8988T (cell line): Measurements from ENCODE around the gene STATH.
"Not testable (repeated sequence)": the region's sequence is repeated elsewhere in the genome, so short reads cannot be mapped to it uniquely, and the experiment has no call there.

ENCODE experiments used
- DNase-seq: peaks from one replicate; pipeline ENCODE4 v3.0.0; 2011

The STATH gene, protein sequence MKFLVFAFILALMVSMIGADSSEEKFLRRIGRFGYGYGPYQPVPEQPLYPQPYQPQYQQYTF

DNA sequence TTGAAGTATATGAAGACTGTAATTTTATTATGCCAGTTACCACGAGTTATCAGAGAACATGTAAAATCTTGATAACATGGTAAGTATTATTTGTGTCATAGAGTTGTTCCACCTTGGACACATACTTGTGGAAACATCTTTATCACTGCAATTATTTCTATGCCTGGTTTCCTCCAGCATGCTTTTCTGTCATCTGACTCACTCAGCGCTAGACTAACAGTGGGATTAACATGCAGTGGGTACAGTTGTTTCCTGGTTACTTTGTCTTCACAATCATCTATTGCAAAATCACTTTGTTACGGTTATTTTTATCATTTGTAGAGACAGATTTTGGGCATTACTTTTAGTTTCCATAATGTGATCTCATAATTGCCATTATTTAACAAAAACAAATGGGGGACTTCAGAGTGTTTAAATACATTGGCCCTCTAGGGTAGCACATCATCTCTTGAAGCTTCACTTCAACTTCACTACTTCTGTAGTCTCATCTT, at the start of gene STATH:
STATH (plus strand) TSS at position 441 of the 491 bp plus-strand sequence. CDS start 2,472 bp downstream, outside the sequence.
- DNase-seq: no peak

DNA sequence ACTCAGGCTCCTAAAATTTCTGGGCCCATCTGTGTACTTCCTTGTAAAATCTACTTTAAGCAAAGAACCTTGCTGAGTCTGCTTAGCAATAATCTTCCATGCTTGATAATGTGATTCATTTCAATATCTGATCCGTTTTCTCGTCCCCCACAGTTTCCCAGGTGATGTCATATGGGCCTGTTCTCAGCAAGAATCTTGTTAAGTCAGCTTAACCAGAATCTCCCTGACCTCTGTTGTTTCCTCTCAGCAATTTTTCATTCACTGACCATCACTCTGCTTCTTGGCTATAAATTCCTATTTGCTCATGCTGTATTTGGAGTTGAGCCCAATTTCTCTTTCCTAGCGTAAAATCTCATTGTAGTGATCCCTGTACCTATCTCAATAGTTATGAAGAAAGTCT, 44.2 kb upstream of the STATH start:
- DNase-seq: no peak

DNA sequence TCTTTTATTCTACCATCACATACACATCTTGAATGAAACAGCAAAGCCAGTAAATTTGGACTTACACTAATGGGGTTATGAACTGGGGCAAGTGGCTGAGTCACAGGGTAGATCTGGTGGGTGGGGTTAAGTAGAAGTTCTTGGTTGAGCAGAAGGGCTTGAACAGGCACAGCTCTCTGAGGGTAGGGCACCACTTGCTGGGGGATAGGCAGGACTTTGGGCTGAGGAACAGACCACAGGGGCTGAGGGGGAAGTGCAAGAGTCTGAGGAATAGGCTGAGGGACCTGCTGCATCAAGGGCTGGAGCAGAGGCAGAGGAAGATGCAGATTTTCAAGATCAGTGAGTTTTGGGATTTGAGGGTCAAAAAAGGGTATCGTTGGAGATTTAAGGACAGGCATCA, 38.6 kb upstream of the STATH start:
- no peak for DNase-seq

DNA sequence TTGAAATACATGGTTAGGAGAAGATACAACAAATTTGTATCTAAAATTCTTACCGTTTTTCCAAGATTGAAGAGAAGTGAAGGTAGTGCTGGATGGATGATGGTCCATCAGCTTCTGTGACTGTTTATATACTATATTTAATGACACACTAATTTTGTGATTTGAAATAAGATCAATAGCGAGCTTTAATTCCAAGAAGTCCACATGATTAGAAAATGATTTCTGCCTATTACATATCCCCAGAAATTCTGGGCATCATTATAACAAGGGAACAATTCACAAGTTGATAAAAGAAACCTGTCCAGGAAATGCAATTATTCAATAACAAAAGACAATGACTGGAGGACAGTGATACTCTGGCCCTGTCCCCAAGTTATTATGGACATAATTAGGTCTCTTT, 30.1 kb upstream of the STATH start, which contains the start of gene CSN2:
CSN2 (minus strand) TSS at position 101 of the 400 bp plus-strand sequence. CDS start 4,733 bp downstream, outside the sequence.
- no peak for DNase-seq

DNA sequence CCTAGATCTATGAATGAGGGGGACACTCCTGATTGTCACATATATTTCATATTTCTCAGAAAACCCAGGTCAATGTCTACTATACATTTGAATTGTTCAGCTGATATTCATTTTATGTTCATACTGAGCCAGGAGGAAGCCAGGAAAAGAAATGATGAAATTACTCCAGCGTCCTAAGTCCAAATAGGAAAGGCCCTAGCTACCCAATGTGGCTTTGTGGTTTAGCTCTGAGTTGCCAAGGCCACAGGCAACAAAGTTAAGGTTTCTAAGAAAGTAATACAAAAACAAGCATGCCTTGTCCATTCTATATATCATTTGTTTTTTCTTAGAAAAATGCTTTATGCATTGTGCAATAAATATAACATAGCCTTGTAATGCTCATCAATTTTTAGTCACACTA, 25.7 kb upstream of the STATH start:
- no peak for DNase-seq

DNA sequence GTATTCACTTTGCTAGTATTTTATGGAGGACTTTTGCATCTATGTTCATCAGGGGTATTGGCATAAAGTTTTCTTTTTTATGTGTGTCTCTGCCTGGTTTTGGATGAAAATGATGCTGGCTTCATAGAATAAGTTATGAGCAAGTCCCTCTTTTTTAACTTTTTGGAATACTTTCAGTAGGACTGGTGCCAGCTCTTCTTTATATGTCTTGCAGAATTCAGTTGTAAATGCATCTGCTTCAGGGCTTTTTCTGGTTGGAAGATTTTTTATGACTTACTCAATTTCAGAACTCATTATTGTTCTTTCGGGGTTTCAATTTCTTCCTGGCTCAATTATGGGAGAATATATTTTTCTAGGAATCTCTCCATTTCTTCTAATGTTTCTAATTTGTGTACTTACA, 21.1 kb upstream of the STATH start:
- no peak for DNase-seq

DNA sequence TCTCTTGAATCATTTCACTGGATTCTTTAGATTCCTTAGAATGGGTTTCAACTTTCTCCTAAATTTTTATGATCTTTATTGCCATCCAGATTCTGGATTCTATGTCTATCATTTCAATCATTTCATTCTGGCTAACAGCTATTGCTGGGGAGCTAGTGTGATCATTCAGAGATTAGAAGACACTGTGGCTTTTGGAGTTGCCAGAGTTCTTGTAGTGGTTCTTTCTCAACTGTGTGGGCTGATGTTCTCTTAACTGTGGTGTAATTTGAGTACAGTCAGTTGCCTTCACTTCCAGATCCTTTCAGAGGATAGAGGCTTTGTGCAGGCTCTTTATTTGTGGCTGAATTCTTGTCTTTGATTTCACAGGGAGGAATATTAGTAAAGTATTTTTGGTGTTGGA, 18.2 kb upstream of the STATH start:
- no peak for DNase-seq

DNA sequence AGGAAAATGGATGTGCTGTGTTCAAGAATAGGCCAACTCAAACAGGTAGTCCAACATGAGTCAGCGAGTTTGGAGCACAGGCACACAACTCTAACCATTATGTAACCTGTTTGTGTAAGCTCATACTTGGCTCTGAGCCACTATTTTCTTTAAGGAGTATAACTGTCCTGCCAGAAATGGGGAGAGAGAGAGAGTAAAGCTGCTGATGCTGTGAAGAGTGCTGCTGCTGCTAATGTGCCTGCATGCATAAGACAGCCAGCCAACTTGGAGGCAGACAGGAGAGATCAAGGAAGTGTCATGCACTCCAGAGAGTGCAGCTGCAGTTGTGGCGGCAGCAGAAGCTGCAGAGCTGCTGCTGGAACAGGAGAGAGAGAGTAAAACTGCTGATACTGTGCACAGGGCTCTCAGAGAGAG, 11.7 kb upstream of the STATH start:
- no peak for DNase-seq

DNA sequence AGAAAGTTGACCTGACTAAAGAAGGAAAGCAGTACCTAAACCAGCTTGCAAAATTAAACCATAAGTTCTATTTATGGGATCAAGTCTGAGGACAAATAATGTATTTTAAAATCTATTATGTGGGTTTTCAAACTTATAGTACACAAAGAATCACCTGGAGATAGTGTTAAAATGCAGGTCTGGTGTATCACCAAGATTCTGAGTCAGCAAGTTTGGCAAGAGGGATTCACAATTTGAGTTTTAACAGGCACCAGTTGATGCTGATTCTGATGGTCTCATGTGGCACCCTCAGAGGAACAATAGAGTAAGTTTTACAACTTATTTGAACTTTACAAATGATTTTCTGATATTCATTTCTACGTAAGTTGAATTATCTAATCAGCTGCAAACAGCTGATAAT, 9.1 kb upstream of the STATH start:
- no peak for DNase-seq

DNA sequence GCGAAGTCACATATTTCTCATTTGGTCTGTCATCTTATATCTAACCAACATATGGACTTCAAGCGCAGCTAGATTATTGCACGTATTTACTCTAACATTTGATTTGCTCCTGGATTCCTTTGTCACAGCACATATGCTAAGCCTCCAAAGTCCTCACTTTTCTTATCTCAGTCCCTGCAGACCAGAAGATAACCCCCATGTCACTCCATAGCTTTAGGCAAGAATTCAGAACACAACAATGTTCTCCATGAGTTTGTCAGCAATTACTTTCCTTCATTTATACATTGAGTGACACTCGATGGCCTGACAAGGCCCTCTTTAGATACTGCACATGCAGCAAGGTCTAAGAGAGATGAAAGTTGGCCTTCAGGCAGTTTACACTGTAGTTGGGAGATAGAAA, 4.8 kb upstream of the STATH start:
- DNase-seq: no peak

DNA sequence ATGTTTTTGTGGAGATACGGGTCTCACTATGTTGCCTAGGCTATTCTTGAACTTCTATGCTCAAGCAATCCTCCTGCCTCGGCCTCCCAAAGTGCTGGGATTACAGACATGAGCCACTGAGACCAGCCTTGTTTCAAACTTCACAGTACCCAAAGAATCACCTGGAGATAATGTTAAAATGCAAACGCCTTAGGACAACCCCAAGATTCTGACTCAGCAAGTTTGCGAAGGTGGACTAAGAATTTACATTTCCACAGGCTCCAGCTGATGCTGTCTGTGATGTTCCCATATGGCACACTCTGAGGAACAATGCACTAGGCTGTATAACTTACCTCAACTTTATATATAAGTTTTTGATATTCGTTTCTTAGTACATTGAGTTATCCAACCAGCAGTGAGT, 984 bp upstream of the STATH start:
- no peak for DNase-seq

DNA sequence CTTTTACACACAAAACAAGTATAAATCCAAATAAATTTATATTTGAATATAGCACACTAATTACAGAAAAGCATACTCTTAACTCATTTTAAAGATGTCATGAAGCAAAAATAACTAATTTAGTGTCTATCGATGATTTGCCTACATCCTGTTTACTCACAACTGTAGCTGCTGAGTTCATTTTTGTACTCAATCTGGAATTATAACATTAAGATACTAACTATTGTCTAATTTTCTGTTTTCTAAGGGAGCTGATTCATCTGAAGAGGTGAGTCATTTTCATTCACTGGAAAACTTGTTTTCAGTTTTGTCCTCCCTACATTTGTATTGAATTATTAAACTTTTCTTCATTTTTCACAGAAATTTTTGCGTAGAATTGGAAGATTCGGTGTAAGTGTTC, 3.7 kb downstream of the STATH start:
- DNase-seq: no peak

DNA sequence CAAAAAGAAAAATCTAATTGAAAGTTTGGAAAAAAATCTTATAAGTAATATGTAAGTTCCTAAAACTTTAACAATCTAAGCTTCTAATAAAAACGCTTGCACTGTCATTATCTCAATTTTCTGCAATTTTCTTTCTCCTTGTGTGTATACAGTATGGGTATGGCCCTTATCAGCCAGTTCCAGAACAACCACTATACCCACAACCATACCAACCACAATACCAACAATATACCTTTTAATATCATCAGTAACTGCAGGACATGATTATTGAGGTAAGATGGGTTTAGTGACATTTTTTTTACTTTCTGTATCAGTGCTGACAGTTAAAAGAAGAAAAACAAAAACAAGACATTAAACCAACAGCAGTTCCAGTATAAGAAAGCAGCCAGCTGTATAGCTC, 4.9 kb downstream of the STATH start:
- DNase-seq: no peak

DNA sequence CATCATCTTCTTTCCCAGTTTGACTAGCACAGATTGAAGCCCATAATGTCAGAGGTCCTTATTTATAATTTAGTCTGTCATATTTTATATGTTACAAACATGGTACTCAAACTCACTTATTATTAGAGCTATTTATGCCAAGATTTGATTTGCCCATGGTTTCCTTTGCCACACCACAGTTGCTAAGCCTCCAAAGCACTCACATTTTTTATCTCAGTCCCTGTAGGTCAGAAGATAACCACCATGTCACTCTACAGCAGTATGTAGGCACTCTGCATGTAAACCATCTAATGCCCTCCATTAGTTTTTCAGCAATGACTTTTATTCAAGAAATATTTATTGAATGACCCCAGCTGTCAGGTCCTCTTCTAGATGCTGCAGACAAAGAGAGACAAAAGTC, 6.7 kb downstream of the STATH start:
- no peak for DNase-seq

DNA sequence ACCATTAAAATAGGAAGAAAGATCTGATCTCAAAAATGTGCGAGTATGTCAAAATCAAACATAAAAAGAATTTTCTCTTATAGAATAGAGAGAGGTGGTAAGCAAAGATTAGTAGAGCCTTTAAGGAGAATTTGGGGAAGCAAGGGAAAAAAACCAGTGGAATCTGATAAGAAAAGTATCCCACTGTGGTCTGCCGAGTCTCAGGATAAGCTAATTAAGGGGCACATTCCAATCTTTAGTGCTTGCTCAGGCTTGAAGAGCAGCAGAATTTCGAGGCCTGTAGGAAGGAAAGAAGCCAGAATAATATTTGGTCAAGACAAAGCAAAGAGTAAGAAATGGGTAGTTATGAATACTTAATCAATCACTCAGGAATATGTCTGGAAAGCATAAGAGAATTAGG, 13.0 kb downstream of the STATH start:
- DNase-seq: no peak

DNA sequence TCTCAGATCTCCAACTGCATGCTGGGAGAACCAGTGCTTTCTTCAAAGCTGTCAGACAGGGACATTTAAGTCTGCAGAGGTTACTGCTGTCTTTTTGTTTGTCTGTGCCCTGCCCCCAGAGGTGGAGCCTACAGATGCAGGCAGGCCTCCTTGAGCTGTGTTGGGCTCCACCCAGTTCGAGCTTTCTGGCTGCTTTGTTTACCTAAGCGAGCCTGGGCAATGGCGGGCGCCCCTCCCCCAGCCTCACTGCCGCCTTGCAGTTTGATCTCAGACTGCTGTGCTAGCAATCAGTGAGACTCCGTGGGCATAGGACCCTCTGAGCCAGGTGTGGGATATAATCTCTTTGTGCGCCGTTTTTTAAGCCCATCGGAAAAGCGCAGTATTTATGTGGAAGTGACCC, 23.2 kb downstream of the STATH start:
- not testable (repeated sequence) for DNase-seq

DNA sequence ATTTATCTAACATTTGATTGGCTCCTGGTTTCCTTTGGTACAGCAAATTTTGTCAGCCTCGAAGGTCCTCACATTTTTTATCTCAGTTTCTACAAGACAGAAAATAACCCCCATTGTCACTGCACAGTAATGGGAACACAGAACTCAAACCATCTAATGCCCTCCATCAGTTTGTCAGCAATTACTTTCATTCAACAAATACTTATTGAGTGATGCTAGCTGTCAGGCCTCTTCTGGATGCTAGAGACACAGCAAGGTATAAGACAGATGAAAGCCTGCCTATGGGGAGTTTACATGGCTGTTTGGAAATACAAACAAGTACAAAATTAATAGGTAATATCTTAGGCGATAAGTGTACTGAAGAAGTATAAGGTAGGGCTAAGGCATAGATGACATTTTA, 27.5 kb downstream of the STATH start:
- no peak for DNase-seq

DNA sequence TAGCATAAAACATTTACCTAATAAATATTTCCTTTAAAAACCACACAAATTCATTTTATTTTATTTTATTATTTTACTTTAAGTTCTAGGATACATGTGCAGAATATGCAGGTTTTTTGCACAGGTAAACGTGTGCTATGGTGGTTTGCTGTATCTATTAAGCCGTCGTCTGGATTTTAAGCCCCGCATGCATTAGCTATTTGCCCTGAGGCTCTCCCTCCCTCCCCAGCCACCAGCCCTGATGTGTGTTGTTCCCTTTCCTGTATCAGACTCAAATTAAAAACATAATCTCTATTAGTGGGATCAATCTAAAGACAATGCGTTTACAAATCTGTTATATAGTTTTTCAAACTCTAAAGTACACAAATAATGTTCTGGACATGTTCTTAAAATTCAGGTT, 31.2 kb downstream of the STATH start:
- DNase-seq: no peak

DNA sequence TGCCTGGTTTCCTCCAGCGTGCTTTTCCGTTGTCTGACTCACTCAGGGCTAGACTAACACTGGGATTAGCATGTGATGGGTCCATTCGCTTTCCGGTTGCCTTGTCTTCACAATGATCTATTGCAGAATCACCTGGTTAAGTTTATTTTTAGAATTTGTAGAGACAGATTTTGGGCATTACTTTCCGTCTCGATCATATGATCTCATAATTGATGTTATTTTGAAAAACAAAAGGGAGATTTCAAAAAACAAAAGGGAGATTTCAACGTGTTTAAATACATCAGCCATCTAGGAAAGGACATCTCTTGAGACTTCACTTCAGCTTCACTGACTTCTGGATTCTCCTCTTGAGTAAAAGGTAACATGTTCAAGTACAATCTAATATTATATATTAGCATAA, 32.4 kb downstream of the STATH start, which contains the start of gene HTN3:
HTN3 (plus strand) TSS at position 301 of the 400 bp plus-strand sequence. CDS start 2,282 bp downstream, outside the sequence.
- not testable (repeated sequence) for DNase-seq

DNA sequence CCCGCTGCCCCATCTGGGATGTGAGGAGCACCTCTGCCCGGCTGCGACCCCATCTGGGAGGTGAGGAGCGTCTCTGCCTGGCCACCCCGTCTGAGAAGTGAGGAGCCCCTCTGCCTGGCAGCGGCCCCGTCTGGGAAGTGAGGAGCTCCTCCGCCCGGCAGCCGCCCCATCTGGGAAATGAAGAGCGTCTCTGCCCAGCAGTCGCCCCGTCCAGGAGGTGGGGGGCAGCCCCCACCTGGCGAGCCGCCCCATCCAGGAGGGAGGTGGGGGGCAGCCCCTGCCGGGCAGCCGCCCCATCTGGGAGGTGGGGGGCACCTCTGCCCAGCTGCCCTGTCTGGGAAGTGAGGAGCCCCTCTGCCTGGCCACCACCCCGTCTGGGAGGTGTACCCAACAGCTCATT, 41.8 kb downstream of the STATH start:
- not testable (repeated sequence) for DNase-seq

DNA sequence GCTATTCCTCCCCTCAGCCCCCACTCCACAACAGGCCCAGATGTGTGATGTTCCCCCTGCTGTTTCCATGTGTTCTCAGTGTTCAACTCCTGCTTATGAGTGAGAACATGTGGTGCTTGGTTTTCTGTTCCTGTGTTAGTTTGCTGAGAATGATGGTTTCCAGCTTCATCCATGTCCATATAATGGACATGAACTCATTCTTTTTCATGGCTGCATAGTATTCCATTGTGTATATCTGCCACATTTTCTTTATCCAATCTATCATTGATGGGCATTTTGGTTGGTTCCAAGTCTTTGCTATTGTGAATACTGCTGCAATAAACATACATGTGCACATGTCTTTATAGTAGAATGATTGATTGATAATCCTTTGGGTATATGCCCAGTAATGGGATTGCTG, 44.2 kb downstream of the STATH start:
- DNase-seq: not testable (repeated sequence)

DNA sequence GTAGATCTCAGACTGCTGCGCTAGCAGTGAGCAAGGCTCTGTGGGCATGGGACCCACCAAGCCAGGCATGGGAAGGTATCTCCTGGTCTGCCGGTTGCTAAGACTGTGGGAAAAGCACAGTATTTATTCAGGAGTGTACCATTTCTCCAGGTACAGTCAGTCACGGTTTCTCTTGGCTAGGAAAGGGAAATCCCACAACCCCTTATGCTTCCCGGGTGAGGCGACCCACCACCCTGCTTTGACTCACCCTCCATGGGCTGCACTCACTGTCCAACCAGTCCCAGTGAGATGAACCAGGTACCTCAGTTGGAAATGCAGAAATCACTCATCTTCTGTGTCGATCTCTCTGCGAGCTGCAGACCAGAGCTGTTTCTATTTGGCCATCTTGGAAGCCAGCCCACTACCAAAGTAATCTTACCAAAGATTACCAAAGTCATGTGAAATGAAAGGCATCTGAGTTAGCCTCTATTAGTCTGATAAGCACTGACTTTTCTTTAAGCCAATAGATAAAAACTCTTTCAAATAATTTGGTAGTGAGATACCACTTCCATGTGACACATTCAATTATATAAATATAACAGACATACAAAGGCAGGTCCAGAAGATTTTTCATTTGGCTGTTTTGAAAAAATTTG, 46.0 kb downstream of the STATH start:
- DNase-seq: no peak

DNA sequence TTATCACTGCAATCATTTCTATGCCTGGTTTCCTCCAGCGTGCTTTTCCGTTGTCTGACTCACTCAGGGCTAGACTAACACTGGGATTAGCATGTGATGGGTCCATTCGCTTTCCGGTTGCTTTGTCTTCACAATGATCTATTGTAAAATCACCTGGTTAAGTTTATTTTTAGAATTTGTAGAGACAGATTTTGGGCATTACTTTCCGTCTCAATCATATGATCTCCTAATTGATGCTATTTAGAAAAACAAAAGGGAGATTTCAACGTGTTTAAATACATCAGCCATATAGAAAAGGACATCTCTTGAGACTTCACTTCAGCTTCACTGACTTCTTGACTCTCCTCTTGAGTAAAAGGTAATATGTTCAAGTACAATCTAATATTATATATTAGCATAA, 54.4 kb downstream of the STATH start, which contains the start of gene HTN1:
HTN1 (plus strand) TSS at position 301 of the 400 bp plus-strand sequence. CDS start 2,639 bp downstream, outside the sequence.
- not testable (repeated sequence) for DNase-seq
